HEK293T (cell line): Measurements from ENCODE around the gene WNT5B.
A peak's percentile ranks its signal among the peaks of the same experiment; 100 is the strongest.

Experiments
- CTCF ChIA-PET: fragments of 350-600 bp; formaldehyde crosslinking; extraction: SDS; loops from one replicate; lab custom pipeline; 2021; ENCODE audit warnings: antibody characterized with exemption, inconsistent platforms; lab: Yijun Ruan, JAX
- POLR2A ChIA-PET: fragments of 350-600 bp; formaldehyde crosslinking; extraction: SDS; loops from one replicate; lab custom pipeline; 2020; ENCODE audit warnings: antibody characterized with exemption, inconsistent platforms; lab: Yijun Ruan, JAX
- DNase-seq: peaks from one replicate; pipeline ENCODE4 v3.0.0; 2012; ENCODE audit warnings: mixed read lengths; ENCODE audit errors: extremely low spot score
- ARNT ChIP-seq: fragments of 450-650 bp; IDR thresholded peaks from 2 replicates; pipeline ENCODE4 v1.6.1; 2017; ENCODE audit warnings: mild to moderate bottlenecking
- BHLHE40 ChIP-seq: fragments of 450-650 bp; IDR thresholded peaks from 2 replicates; pipeline ENCODE4 v1.6.1; 2016; ENCODE audit warnings: mild to moderate bottlenecking, moderate library complexity, borderline replicate concordance
- CTBP1 ChIP-seq: fragments of 450-650 bp; IDR thresholded peaks from 2 replicates; pipeline ENCODE4 v1.6.1; 2016; ENCODE audit warnings: borderline replicate concordance
- ELF4 ChIP-seq: fragments of 450-650 bp; IDR thresholded peaks from 2 replicates; pipeline ENCODE4 v1.6.1; 2017; ENCODE audit warnings: antibody characterized with exemption
- FOXA1 ChIP-seq: fragments of 450-650 bp; IDR thresholded peaks from 2 replicates; pipeline ENCODE4 v1.6.1; 2016; ENCODE audit warnings: mild to moderate bottlenecking
- FOXK2 ChIP-seq: fragments of 450-650 bp; IDR thresholded peaks from 2 replicates; pipeline ENCODE4 v1.6.1; 2016; ENCODE audit warnings: mild to moderate bottlenecking
- FOXM1 ChIP-seq: fragments of 450-650 bp; IDR thresholded peaks from 2 replicates; pipeline ENCODE4 v1.6.1; 2017; ENCODE audit warnings: mild to moderate bottlenecking, borderline replicate concordance
- HDGF ChIP-seq: fragments of 450-650 bp; IDR thresholded peaks from 2 replicates; pipeline ENCODE4 v1.6.1; 2017; ENCODE audit warnings: antibody characterized with exemption, borderline replicate concordance
- L3MBTL2 ChIP-seq: fragments of 450-650 bp; conservative IDR thresholded peaks from 2 replicates; pipeline ENCODE4 v1.6.1; 2016; ENCODE audit warnings: mild to moderate bottlenecking
- LEF1 ChIP-seq: fragments of 450-650 bp; IDR thresholded peaks from 2 replicates; pipeline ENCODE4 v1.6.1; 2017; ENCODE audit warnings: mild to moderate bottlenecking, borderline replicate concordance
- NFRKB ChIP-seq: fragments of 450-650 bp; IDR thresholded peaks from 2 replicates; pipeline ENCODE4 v1.6.1; 2016; ENCODE audit warnings: mild to moderate bottlenecking, moderate library complexity
- SP1 ChIP-seq: fragments of 450-650 bp; IDR thresholded peaks from 2 replicates; pipeline ENCODE4 v1.6.1; 2017
- SUZ12 ChIP-seq: fragments of 450-650 bp; IDR thresholded peaks from 2 replicates; pipeline ENCODE4 v1.6.1; 2016; ENCODE audit warnings: mild to moderate bottlenecking
- TARDBP ChIP-seq: fragments of 450-650 bp; IDR thresholded peaks from 2 replicates; pipeline ENCODE4 v1.6.1; 2016
- ZNF384 ChIP-seq: fragments of 450-650 bp; IDR thresholded peaks from 2 replicates; pipeline ENCODE4 v1.6.1; 2016
- TF ChIP-seq, protein P1 (sequence below): fragments of 450-650 bp; IDR thresholded peaks from 2 replicates; pipeline ENCODE4 v1.6.1; 2016

The WNT5B gene

DNA sequence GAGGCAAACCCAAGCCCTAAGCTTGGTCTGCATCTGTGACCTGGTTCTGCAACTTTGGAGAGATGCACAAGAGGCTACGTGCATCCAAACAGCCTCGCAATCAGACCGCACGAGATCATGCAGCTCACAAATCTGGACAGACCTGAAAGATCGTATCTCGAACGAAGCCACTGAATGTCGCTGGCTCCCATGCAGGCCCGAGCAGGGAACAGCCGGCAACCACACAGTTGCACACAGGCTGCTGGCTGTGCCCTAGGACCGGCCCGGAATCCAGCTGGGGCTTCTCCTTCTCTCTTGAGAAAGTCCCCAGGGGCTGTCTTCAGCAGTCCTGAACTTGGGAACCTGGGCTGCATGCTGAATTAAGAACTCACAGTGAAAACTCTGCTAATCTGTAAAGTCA, 27.9 kb downstream of the WNT5B start:
- TF ChIP-seq SUZ12 (no peak), ZNF384 (no peak), ARNT (no peak), BHLHE40 (no peak), FOXM1 (no peak), TARDBP (no peak), NFRKB (no peak), FOXK2 (no peak), FOXA1 (no peak), SP1 (no peak), LEF1 (no peak)
- TF ChIP-seq, protein P1, sequence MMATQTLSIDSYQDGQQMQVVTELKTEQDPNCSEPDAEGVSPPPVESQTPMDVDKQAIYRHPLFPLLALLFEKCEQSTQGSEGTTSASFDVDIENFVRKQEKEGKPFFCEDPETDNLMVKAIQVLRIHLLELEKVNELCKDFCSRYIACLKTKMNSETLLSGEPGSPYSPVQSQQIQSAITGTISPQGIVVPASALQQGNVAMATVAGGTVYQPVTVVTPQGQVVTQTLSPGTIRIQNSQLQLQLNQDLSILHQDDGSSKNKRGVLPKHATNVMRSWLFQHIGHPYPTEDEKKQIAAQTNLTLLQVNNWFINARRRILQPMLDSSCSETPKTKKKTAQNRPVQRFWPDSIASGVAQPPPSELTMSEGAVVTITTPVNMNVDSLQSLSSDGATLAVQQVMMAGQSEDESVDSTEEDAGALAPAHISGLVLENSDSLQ, result no peak
- DNase-seq, result no peak
- ChIA-PET CTCF (interaction anchor here (0.6 to 2.0 kb wide), 5 partner anchors 27 to 634 kb away, joined by 3 to 10 read pairs (median 4); no protein-coding TSS in a partner anchor), POLR2A (interaction anchor here (0.8 to 1.1 kb wide), 2 partner anchors 12 to 34 kb away, joined by 3 read pairs; partner anchors contain the start of gene ADIPOR2)

DNA sequence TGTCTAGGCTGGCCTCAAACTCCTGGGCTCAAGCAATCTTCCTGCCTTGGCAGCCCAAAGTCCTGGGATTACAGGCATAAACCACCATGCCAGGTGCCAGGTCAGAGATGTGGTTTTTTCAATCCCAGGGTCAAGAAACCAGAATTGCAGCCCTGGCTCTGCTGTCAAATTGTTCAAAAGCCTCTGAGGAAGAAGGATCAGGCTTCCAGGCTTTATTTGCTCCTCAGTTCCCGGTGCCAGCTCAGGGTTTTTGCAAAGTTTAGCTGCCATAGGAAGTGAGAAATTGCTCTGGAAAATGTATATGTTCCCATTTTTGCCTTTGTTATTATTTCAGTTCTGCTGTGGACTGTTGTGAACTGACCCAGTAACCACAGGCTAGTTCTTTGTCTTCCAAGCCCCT, 28.7 kb downstream of the WNT5B start:
- no peak for DNase-seq
- TF ChIP-seq L3MBTL2, result no peak
- no peak for TF ChIP-seq BHLHE40
- no peak for TF ChIP-seq ZNF384
- no peak for TF ChIP-seq CTBP1
- no peak for TF ChIP-seq TARDBP
- TF ChIP-seq FOXK2, result no peak
- no peak for TF ChIP-seq LEF1
- TF ChIP-seq ELF4, result no peak
- TF ChIP-seq FOXM1, result no peak
- TF ChIP-seq, protein P1, result no peak
- TF ChIP-seq HDGF, result no peak
- TF ChIP-seq SP1, result no peak
- TF ChIP-seq FOXA1, result no peak
- POLR2A ChIA-PET, result interaction anchor here (0.8 to 1.1 kb wide), 2 partner anchors 13 to 33 kb away, joined by 3 read pairs; partner anchors contain the start of gene ADIPOR2
- CTCF ChIA-PET, result interaction anchor here (0.6 to 1.3 kb wide), 2 partner anchors 28 to 40 kb away, joined by 4 to 7 read pairs; no protein-coding TSS in a partner anchor

DNA sequence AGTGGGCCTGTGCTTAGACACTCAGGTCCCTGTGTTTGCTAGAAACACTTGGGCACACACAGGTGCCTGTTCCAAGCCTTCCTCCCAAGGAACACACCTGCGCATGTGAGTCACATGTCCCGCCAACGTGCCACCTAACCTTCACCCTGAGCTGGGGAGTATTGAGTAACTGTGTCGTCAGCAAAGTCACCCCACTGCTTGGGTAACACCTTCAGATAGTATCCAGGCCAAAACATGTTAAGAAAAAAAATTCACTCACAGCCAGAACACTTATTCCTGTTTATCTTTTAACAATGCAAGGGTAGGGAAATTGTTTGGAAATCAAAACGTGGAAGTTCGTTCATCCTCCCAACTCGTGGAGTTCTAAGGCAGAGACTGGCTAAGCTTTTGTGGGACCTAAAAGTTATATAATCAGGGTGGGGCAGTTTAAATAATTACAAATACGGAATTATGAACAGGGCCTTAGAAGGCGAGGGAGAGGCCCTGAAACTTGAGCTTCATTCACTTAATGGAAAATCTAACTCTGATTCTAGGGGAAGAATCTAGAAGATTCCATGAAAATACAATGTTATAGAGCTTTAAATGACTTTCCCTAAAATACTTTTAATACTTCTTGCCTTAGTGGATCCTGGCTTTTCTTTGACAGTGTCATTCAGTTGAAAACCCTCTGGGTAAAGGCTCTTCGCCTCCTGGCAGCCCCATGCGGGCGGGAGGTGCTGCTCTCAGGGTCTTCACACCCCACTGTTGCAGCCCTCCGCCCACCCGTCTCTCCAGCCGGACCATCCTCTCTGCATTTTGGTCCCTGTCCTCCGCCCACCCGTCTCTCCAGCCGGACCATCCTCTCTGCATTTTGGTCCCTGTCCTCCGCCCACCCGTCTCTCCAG, 31.5 kb downstream of the WNT5B start:
- TF ChIP-seq ELF4, result no peak
- no peak for TF ChIP-seq ARNT
- TF ChIP-seq, protein P1, result no peak
- no peak for TF ChIP-seq ZNF384
- no peak for TF ChIP-seq CTBP1
- TF ChIP-seq SP1, result no peak
- TF ChIP-seq LEF1, result no peak
- no peak for TF ChIP-seq FOXK2
- no peak for TF ChIP-seq FOXA1
- CTCF ChIA-PET, result interaction anchor here (1.5 to 1.6 kb wide), 2 partner anchors 38 to 131 kb away, joined by 3 to 8 read pairs; no protein-coding TSS in a partner anchor
- POLR2A ChIA-PET, result interaction anchor here (2.0 to 2.3 kb wide), 2 partner anchors 30 to 130 kb away, joined by 12 to 17 read pairs; partner anchors contain the start of gene ADIPOR2
- DNase-seq, result no peak

DNA sequence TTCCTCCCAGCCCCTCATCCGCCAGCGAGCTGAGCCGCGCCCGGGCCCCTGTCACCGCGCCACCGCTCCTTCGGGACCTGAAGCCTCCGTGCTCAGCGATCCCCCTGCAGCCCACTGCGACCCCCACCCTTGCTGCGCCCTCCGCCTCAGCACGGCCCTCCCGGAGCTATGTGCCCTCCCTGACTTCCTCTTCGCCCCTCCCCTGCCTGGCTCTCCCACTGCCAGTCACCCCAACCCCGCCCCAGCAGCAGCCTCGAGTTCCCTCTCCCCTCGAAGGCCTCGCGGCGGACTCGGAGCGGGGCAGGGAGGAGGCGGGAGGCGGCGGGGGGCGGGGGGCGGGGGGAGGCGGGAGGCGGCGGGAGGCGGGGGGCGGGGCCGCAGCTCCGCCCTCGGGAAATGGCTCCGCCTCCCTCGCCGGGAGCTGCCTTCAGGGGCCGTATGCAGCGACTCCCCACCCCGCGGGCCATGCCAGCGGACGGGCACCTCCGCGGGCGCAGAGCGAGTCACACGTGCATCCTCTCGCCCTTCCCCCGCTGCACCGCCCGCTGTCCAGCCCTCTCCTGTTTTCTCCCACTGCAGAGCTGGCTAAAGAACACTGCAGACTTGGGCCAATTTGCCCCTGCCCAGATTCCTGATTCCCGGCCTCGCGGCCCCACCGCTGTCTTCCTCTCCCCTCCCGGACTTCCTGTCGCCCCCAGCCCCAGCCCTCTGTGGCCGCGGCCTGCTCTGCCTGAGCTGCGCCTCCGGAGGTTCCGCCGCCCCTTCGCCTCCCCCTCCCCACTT, 32.7 kb downstream of the WNT5B start:
- ChIA-PET CTCF (interaction anchor here (1.0 to 1.6 kb wide), 2 partner anchors 8 to 697 kb away, joined by 4 to 7 read pairs; no protein-coding TSS in a partner anchor), POLR2A (interaction anchor here (0.6 to 2.3 kb wide), 13 partner anchors 9 to 271 kb away, joined by 3 to 17 read pairs (median 4); partner anchors contain the start of gene ADIPOR2)

DNA sequence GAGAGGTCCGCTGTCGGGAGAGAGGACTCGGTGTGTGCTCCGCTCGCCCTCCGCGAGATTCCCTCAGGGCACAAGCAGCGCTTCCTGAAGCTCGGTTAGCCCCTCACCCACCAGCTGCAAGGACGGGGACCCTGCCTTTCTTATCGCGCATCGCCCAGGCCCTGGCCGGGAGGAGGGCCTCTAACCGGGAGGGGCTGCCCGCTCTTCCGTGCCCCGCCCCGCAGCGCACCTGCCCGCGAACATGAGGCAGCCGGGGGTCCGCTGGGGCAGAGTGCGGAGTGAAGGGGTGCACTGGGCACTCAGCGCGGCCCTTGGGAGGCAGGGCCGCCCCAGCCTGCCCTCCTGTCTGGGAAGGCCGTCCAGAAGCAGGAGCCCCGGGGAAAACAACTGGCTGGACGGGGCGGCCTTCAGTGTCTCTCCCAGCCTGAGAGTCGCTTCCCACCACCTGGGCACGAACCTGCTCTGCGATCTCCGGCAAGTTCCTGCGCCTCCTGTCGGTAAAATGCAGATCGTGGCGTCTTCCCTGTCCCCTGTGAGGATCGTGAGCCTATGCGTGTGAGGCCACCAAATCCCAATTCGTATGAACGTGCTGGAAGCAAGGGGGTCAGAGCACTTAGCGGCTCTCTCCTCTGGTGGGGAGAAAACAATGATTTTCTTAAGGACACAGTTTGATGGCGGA, 33.9 kb downstream of the WNT5B start:
- TF ChIP-seq FOXM1 (no peak), HDGF (no peak), ZNF384 (no peak), L3MBTL2 (no peak), SP1 (no peak), LEF1 (no peak), BHLHE40 (no peak), ARNT (no peak), NFRKB (no peak), FOXK2 (no peak), CTBP1 (no peak), SUZ12 (no peak), TARDBP (no peak)
- TF ChIP-seq, protein P1, result no peak
- ChIA-PET POLR2A (interaction anchor here (2.0 kb wide), 1 partner anchor 28 kb away, joined by 17 read pairs; the partner anchor contains the start of gene ADIPOR2), CTCF (interaction anchor here (1.6 kb wide), 1 partner anchor 9 kb away, joined by 7 read pairs; no protein-coding TSS in a partner anchor)
- DNase-seq, result peak; percentile 37

More for the DNA sequence above, 32.7 kb downstream of the WNT5B start:
- DNase-seq, result peak; percentile 89
- peak; percentile 53; the same call in 1 of the 2 replicates for TF ChIP-seq L3MBTL2
- no peak for TF ChIP-seq SP1
